ENCODE results near the gene ZBTB16. TPM values are rescaled to one million over a fixed set of nuclear protein-coding genes. Genes with fewer than 3 reads are reported as not detected.

ZBTB16 gene
- polyA plus RNA-seq, 1 experiment = not detected

DNA sequence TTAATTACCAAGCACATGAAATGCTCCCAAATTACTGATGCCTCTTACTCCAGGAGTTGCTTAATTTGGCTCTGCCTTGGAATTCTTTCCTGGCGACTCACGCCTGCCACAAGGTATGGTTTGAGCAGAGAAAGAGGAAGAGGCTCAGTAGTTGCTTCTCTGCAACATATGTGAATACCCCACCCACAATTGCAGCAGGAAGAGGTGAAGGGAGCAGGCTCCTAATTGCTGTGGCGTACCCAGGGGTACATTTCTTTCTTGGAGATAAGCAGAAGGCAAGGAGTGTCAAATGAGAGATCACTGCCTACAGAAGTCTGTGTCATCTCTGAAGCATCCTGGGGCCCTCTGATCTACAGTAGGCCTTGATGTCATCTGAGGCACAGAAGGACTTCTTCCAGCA lies 226.1 kb downstream of the ZBTB16 start:
- TF ChIP-seq CTCF (IDR thresholded peaks at IDR 0.05; ENCODE audit: insufficient read depth, low read depth, low read length) = no peak
- Histone ChIP-seq H3K4me3 (ENCODE audit: low read depth, low read length) (no peak overlapping the region), H3K36me3 (ENCODE audit: control insufficient read depth, insufficient read depth, low read length) (no peaks in the 10 kb centered on the region), H3K27me3 (ENCODE audit: control insufficient read depth, insufficient read depth, low read length) (no peaks in the 10 kb centered on the region)
- DNase-seq (ENCODE audit: low read depth) = no peak
- CTCF ChIA-PET = interaction anchor here (1.0 to 1.2 kb wide), 2 partner anchors 25 to 56 kb away, joined by 3 read pairs; no protein-coding TSS in a partner anchor
- POLR2A ChIA-PET = interaction anchor here (0.6 to 1.1 kb wide), 2 partner anchors 10 to 14 kb away, joined by 3 read pairs; partner anchors contain the start of gene NNMT

GRCh38 chr11:114286229-114286628 lies 226.7 kb downstream of the ZBTB16 start:
- no peak overlapping the region for H3K4me3 ChIP-seq (ENCODE audit: low read depth, low read length)
- DNase-seq (ENCODE audit: low read depth) = no peak
- no peaks in the 10 kb centered on the region for H3K36me3 ChIP-seq (ENCODE audit: control insufficient read depth, insufficient read depth, low read length)
- ChIA-PET POLR2A (interaction anchor here (0.6 to 1.1 kb wide), 2 partner anchors 10 to 14 kb away, joined by 3 read pairs; partner anchors contain the start of gene NNMT), CTCF (no interaction called here)
- no peak for TF ChIP-seq CTCF (IDR thresholded peaks at IDR 0.05; ENCODE audit: insufficient read depth, low read depth, low read length)
- no peaks in the 10 kb centered on the region for H3K27me3 ChIP-seq (ENCODE audit: control insufficient read depth, insufficient read depth, low read length)

GRCh38 chr11:114287154-114287553 lies 227.6 kb downstream of the ZBTB16 start:
- H3K36me3 ChIP-seq (ENCODE audit: control insufficient read depth, insufficient read depth, low read length) = no peaks in the 10 kb centered on the region
- no peak for TF ChIP-seq CTCF (IDR thresholded peaks at IDR 0.05; ENCODE audit: insufficient read depth, low read depth, low read length)
- no peak overlapping the region for H3K4me3 ChIP-seq (ENCODE audit: low read depth, low read length)
- DNase-seq (ENCODE audit: low read depth) = no peak
- H3K27me3 ChIP-seq (ENCODE audit: control insufficient read depth, insufficient read depth, low read length) = no peaks in the 10 kb centered on the region
- ChIA-PET CTCF (no interaction called here), POLR2A (no interaction called here)

DNA sequence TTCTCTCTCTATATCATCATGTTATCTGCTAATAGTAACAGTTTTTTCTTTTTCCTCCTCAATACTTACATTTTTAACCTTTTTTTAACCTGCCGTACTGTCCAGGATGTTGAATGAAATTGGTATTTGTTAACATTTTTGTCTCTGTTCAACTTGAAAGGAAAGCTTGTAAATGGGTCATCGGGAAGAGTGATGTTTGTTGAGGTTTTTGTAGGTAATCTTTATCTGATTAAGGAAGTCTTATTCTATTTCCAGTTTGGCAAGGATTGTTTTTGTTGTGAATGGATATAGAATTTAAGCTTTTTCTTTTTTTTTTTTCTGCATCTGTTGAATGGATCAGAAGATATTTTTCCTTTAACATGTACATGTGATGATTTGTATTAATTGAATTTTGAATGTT lies 228.6 kb downstream of the ZBTB16 start:
- Histone ChIP-seq H3K36me3 (ENCODE audit: control insufficient read depth, insufficient read depth, low read length) (no peaks in the 10 kb centered on the region), H3K4me3 (ENCODE audit: low read depth, low read length) (no peak overlapping the region), H3K27me3 (ENCODE audit: control insufficient read depth, insufficient read depth, low read length) (no peaks in the 10 kb centered on the region)
- TF ChIP-seq CTCF (IDR thresholded peaks at IDR 0.05; ENCODE audit: insufficient read depth, low read depth, low read length) = no peak
- ChIA-PET CTCF (interaction anchor here (0.8 kb wide), 1 partner anchor 74 kb away, joined by 3 read pairs; no protein-coding TSS in a partner anchor), POLR2A (no interaction called here)
- DNase-seq (ENCODE audit: low read depth) = no peak

DNA sequence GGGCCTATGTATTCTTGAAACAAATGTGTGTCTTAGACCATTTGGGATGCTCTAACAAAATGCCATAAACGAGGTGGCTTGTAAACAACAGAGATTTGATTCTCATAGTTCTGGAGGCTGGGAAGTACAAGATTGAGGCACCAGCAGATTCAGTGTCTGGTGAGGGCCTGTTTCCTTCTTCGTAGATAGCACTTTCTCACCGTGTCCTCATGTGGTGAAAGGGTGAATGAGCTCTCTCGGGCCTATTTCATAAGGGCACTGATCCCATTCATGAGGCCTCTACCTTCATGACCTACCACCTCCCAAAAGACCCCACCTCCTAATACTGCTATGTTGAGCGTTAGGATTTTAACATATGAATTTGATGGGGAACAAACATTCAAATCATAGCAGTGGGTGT lies 230.3 kb downstream of the ZBTB16 start:
- H3K4me3 ChIP-seq (ENCODE audit: low read depth, low read length) = no peak overlapping the region
- DNase-seq (ENCODE audit: low read depth) = no peak
- no peak for TF ChIP-seq CTCF (IDR thresholded peaks at IDR 0.05; ENCODE audit: insufficient read depth, low read depth, low read length)
- ChIA-PET POLR2A (no interaction called here), CTCF (interaction anchor here (0.9 to 3.4 kb wide), 2 partner anchors 9 to 24 kb away, joined by 3 to 22 read pairs; no protein-coding TSS in a partner anchor)
- H3K27me3 ChIP-seq (ENCODE audit: control insufficient read depth, insufficient read depth, low read length) = no peaks in the 10 kb centered on the region
- H3K36me3 ChIP-seq (ENCODE audit: control insufficient read depth, insufficient read depth, low read length) = no peaks in the 10 kb centered on the region
